ENCODE measurements around the gene DZIP3.

GRCh38 chr3:108562565-108562964, 27.0 kb upstream of the DZIP3 start:
- TF ChIP-seq BHLHE40 (IDR thresholded peaks at IDR 0.05; ENCODE audit: borderline replicate concordance): no peak
- no peak for TF ChIP-seq SUZ12 (IDR thresholded peaks at IDR 0.05)

Measured in HEK293T (cell line).